Islet of Langerhans (tissue), 1 donor: ENCODE results near the gene SYT1.

Experiments used
- FAIRE-seq: peaks from one replicate; lab custom pipeline; 2011; peaks lifted over from hg19 to GRCh38; lab: Jason Lieb, UNC

Gene SYT1

DNA sequence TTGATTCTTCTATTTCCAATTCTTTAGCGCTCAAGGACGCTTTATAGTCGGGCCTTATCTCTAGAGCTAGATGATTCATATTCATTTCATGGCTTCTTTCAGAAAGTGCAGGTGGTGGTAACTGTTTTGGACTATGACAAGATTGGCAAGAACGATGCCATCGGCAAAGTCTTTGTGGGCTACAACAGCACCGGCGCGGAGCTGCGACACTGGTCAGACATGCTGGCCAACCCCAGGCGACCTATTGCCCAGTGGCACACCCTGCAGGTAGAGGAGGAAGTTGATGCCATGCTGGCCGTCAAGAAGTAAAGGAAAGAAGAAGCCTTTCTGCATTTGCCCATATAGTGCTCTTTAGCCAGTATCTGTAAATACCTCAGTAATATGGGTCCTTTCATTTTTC lies 584.2 kb downstream of the SYT1 start:
- no peak for FAIRE-seq

- FAIRE-seq = no peak
Measured at GRCh38 chr12:79451365-79451764, 586.8 kb downstream of the SYT1 start.

GRCh38 chr12:79451978-79452377 lies 587.4 kb downstream of the SYT1 start:
- FAIRE-seq = no peak

DNA sequence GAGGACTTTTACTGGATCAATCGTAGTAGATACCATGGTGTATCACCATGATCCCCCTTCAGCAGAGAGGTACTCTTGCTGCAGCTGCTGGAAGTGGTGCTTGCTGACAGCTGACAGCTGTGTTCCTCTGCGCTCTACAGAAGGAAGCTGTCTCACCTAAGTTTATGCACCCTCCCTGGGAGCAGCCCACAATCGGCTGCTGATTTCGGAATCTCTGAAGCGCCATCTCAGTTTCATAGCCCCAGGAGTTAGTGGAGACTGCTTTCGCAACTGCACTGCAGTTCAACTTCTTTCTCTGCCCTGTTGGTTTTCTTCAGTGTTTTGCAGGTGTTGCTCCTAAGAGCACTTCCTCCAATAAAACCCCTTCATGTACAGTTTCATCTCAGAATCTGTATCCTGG lies 588.3 kb downstream of the SYT1 start:
- no peak for FAIRE-seq

GRCh38 chr12:79453820-79454219 lies 589.2 kb downstream of the SYT1 start:
- FAIRE-seq = no peak

- no peak for FAIRE-seq
Measured at GRCh38 chr12:79454338-79454843, 589.8 kb downstream of the SYT1 start.

DNA sequence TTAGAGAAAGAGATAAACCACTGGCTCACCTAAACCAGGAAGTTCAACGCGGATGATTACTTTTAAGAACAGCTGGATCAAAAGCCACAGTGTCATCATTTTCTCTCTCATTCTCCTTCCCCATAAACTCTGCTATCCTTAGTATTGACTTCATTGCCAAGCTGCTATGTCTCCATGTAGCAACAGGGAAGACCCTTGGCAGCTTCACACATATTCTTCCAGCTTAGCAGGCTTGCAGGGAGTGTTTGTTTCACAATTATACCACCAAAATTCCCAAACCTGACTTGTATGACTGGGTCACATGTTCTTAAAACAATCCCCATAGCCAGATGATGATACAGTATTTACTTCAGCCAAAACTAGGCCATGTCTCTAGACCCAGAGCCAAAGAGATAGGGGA lies 590.7 kb downstream of the SYT1 start:
- FAIRE-seq = no peak

DNA sequence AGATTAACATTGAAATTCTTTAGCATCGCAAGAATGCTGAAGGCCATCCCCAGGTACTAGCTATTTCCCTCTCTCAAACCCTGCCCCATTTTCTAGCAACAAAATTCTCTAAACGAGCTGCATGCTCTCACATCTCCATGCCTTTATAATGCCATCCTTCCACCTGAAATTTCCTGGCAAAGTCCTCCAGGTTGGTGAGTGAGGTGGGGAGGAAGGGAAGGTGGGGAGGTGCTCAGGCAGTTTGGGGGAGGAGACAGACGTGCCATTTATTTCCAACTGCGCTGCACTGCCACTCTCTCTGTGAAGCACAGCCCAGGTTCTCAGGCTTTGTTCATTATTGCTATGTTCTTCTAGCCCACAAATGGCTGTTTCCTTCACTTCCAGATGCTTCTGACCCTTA lies 617.7 kb downstream of the SYT1 start:
- no peak for FAIRE-seq

GRCh38 chr12:79482921-79483320 lies 618.3 kb downstream of the SYT1 start:
- FAIRE-seq = no peak

- FAIRE-seq = no peak
Measured at GRCh38 chr12:79486154-79486553, 621.6 kb downstream of the SYT1 start.

DNA sequence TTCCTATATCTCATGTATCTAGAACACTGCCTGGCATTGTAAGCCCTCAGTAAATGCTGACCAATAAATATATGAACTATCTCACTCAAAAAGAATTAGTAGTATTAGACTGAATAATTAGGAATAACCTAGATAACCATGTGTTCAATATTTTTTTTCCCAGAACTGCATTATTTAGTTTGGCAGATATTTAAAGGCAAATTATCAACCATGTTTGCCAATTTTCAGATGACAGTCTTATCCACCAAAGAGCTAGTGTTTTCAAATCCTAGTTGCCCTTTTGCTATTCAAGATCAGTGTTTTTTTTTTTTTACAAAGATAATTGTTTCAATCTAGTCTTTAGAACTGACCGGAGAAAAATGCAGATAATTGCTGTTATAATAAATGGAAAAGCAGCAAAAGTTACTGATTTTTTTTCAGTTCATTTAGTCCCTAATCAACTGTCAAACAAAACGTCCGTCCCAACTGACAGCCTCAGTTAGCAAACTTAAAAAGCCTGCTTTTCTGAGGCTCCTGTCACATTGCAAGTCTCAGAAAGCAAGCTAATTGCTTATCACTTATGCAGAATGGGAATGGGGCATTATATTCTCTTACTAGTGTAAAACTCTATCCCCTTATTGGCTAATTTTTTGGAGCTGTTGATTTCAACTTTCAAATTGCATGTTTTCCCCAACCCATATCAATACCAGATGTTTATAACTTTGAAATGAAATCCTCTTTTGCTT lies 623.0 kb downstream of the SYT1 start:
- no peak for FAIRE-seq
